ENCODE measurements around the gene CYP4F8.

- TF ChIP-seq CTCF (IDR thresholded peaks at IDR 0.05; ENCODE audit: low read length) (no peak), EZH2 (IDR thresholded peaks at IDR 0.05; ENCODE audit: borderline replicate concordance, low read length) (no peak)
Measured at GRCh38 chr19:15584095-15584494, 30.9 kb upstream of the CYP4F8 start.
